Uterus (tissue), 4 donors: ENCODE measurements around the gene SLC4A2. TPM values are rescaled to one million over a fixed set of nuclear protein-coding genes. Genes with fewer than 3 reads are reported as not detected.
"Not testable (repeated sequence)": the region's sequence is repeated elsewhere in the genome, so short reads cannot be mapped to it uniquely, and the experiment has no call there.

Source experiments
- DNase-seq, 2 donors: peaks; one replicate each; pipeline ENCODE4 v3.0.0-alpha.2; 2019 to 2020
- H3K27ac ChIP-seq, 2 donors: fragments of 200-600 bp; sonication (generic); 1 replicate in 1 of 2; 2 replicates in 1 of 2; pipeline ENCODE4 v1.5.1; 2016 to 2018
- H3K27me3 ChIP-seq, 2 donors: fragments of 200-600 bp; sonication (generic); one replicate each; pipeline ENCODE4 v1.5.1; 2018 to 2019; ENCODE audit warnings: control low read depth in 1 of 2
- H3K36me3 ChIP-seq, 2 donors: fragments of 200-600 bp; sonication (generic); one replicate each; pipeline ENCODE4 v1.5.1; 2019; ENCODE audit warnings: control low read depth in 1 of 2
- H3K4me1 ChIP-seq, 2 donors: fragments of 200-600 bp; sonication (generic); one replicate each; pipeline ENCODE4 v1.5.1; 2018 to 2019; ENCODE audit warnings: control low read depth in 1 of 2
- H3K4me3 ChIP-seq, 2 donors: fragments of 200-600 bp; sonication (generic); 1 replicate in 1 of 2; 2 replicates in 1 of 2; pipeline ENCODE4 v1.5.1; 2018 to 2019; ENCODE audit warnings: mild to moderate bottlenecking in 1 of 2
- H3K9me3 ChIP-seq, 2 donors: fragments of 200-600 bp; sonication (generic); one replicate each; pipeline ENCODE4 v1.5.1; 2019; ENCODE audit warnings: control low read depth in 1 of 2
- POLR2A ChIP-seq, 2 donors: fragments of 450-650 bp; IDR thresholded peaks; one replicate each; pipeline ENCODE4 v1.6.1; 2016; ENCODE audit warnings: antibody characterized with exemption in 2 of 2, mild to moderate bottlenecking in 1 of 2, moderate library complexity in 1 of 2
- intact Hi-C: fragments of 100-400 bp; cut with DNase I; formaldehyde crosslinking; loops from one replicate; pipeline ENCODE4 v1.15.1; 2023; ENCODE audit warnings: low total_unique reads
- total RNA-seq, 4 donors: library from RNA; depleted of rRNA in 3 of 4; stranded (reverse); fragments of >200 nt in 3 of 4; gene quantifications; one replicate each; pipeline versions ENCODE4 v1.1.0 to v1.2.4, GENCODE V29; 2014 to 2023
- TF ChIP-seq, protein P1 (sequence below), 4 experiments: fragments of 200-600 bp in 2 of 4; fragments of 450-650 bp in 2 of 4; sonication (generic) in 2 of 4; IDR thresholded peaks; one replicate each; pipeline ENCODE4 v1.5.1; 2016 to 2019; ENCODE audit warnings: antibody characterized with exemption in 4 of 4, mild to moderate bottlenecking in 2 of 4, moderate library complexity in 1 of 4
- donor health status: DM: yes; HTN: yes; CAD: no.

SLC4A2 gene
- total RNA-seq, 4 donors from 2014 or later, result 37.4 to 177 (median 88.6) TPM

DNA sequence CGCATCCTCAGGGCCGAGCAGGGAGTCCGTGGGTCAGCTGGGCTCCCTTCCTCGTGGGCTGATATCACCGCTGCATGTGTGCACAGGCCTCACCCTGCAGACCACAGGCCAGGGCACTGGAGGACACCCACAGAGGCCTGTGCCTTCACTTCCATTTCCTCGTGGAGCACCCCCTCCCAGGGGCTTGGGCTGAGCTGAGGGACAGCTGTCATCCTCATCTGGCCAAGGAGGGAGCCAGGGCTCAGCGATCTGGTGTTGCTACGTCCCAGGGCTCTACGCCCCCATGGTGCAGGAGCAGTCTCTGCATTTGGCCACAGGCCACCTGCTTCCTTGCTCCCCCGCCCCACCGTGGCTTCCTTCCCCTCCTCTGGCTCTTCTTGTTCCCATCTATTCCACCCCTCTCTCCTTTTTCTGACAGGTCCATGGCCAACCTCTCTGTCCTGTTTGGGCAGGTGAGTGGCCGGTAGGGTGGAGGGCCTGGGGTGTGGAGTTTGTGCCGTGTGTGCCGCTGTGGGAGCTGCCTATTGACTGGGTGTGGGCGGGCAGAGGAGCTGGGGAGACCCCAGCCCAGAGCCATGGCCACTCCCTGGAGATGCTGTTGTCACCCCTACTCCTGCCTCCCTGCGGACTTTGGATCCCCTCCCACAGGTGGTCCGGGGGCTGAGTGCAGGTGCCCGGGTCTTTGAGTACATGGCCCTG, 19.4 kb upstream of the SLC4A2 start:
- no peak for TF ChIP-seq POLR2A (IDR thresholded peaks at IDR 0.05)
- TF ChIP-seq, protein P1, sequence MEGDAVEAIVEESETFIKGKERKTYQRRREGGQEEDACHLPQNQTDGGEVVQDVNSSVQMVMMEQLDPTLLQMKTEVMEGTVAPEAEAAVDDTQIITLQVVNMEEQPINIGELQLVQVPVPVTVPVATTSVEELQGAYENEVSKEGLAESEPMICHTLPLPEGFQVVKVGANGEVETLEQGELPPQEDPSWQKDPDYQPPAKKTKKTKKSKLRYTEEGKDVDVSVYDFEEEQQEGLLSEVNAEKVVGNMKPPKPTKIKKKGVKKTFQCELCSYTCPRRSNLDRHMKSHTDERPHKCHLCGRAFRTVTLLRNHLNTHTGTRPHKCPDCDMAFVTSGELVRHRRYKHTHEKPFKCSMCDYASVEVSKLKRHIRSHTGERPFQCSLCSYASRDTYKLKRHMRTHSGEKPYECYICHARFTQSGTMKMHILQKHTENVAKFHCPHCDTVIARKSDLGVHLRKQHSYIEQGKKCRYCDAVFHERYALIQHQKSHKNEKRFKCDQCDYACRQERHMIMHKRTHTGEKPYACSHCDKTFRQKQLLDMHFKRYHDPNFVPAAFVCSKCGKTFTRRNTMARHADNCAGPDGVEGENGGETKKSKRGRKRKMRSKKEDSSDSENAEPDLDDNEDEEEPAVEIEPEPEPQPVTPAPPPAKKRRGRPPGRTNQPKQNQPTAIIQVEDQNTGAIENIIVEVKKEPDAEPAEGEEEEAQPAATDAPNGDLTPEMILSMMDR (IDR thresholded peaks at IDR 0.05), result no peak
- no peaks in the 10 kb centered on the region for H3K27me3 ChIP-seq
- no peaks in the 10 kb centered on the region for H3K9me3 ChIP-seq
- no peak for DNase-seq
- no peaks in the 10 kb centered on the region for H3K36me3 ChIP-seq
- intact Hi-C loops, result no loop called here
- no peak overlapping the region for H3K4me3 ChIP-seq
- peaks cover 7 to 11% of the 10 kb centered on the region in 2 donors for H3K4me1 ChIP-seq
- peak overlapping the region; percentile 79 for H3K27ac ChIP-seq

DNA sequence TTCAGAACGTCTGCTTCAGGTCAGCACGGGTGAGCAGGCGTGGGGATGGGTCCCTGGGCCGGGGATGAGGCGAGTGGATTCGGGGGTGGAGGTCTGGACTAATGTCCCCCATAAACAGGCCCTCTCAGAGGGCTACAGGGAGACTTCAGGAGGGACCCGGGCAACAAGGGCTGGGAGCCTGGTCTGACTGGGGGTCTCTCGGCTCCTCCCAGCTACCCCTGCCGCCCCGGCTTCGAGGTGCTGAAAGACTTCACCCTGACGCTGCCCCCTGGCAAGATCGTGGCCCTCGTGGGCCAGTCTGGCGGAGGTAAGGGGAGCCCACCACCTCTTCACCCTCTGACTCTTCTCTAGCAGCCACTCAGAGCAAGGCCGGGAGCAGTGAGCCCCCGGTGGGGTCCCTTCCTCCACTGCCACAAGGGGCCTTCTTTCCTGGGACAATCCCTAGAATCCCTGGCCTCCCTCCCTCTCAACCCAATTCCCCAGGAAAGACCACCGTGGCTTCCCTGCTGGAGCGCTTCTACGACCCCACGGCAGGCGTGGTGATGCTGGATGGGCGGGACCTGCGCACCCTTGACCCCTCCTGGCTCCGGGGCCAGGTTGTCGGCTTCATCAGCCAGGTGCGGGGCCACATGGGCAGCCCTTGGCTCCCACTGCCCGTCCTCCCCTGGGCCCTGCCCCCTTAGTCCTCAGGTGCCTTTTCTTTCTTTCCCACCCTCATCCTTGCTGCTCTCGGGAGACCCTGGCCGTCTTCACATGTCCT, 18.6 kb upstream of the SLC4A2 start:
- H3K4me1 ChIP-seq, result peaks cover 7 to 11% of the 10 kb centered on the region in 2 donors
- no peaks in the 10 kb centered on the region for H3K9me3 ChIP-seq
- H3K36me3 ChIP-seq, result no peaks in the 10 kb centered on the region
- no peaks in the 10 kb centered on the region for H3K27me3 ChIP-seq
- TF ChIP-seq, protein P1 (IDR thresholded peaks at IDR 0.05), result no peak
- no peak for TF ChIP-seq POLR2A (IDR thresholded peaks at IDR 0.05)
- no peak overlapping the region for H3K27ac ChIP-seq
- DNase-seq, result no peak
- intact Hi-C loops, result no loop called here
- no peak overlapping the region for H3K4me3 ChIP-seq

DNA sequence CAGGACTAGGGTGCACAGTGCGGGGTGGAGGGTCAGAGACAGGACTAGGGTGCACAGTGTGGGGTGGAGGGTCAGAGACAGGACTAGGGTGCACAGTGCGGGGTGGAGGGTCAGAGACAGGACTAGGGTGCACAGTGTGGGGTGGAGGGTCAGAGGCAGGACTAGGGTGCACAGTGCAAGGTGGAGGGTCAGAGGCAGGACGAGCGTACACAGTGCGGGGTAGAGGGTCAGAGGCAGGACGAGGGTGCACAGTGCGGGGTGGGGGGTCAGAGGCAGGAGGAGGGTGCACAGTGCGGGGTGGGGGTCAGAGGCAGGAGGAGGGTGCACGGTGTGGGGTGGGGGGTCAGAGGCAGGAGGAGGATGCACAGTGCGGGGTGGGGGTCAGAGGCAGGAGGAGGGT, 15.9 kb upstream of the SLC4A2 start:
- H3K4me1 ChIP-seq, result peaks cover 7 to 21% of the 10 kb centered on the region in 2 donors
- H3K9me3 ChIP-seq, H3K4me3 ChIP-seq, intact Hi-C loops, H3K27ac ChIP-seq, DNase-seq, H3K36me3 ChIP-seq, H3K27me3 ChIP-seq: not testable (repeated sequence)

DNA sequence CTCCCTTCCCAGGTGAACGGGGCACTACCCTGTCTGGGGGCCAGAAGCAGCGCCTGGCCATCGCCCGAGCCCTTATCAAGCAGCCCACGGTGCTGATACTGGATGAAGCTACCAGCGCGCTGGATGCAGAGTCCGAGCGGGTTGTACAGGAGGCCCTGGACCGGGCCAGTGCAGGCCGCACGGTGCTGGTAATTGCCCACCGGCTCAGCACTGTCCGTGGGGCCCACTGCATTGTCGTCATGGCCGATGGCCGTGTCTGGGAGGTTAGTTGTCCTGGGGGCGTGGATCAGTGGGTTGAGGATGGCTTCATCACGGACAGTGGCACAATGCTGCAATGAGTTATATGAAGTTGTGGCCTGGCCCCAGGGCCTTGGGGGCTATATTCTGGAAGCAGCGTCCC, 15.4 kb upstream of the SLC4A2 start:
- Histone ChIP-seq H3K27me3 (no peaks in the 10 kb centered on the region), H3K4me3 (no peak overlapping the region), H3K9me3 (no peaks in the 10 kb centered on the region), H3K36me3 (no peaks in the 10 kb centered on the region), H3K27ac (no peak overlapping the region), H3K4me1 (peaks cover 7 to 16% of the 10 kb centered on the region in 2 donors)
- DNase-seq, result no peak
- TF ChIP-seq, protein P1 (IDR thresholded peaks at IDR 0.05), result no peak
- no peak for TF ChIP-seq POLR2A (IDR thresholded peaks at IDR 0.05)
- intact Hi-C loops, result no loop called here

DNA sequence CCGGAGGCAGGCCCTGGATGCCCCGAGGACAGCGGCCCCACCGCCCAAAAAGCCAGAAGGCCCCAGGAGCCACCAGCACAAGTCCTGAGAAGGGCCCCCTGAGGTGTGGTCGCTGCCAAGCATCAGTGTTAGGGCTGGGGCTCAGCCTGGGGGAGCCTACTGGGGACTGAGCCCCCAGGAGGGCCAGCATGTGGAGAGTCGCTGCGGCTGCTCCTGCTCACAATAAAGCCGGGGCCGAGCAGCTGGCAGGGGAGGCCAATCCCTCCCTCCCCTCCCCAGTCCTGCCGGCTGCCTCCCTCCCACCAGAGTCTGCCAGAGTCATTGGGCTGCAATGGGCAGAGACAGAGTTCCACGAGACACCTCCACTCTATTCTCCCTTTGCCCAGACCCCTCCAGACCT, 14.1 kb upstream of the SLC4A2 start:
- no peaks in the 10 kb centered on the region for H3K9me3 ChIP-seq
- H3K27ac ChIP-seq, result no peak overlapping the region
- H3K4me1 ChIP-seq, result peaks cover 0 to 12% of the 10 kb centered on the region in 2 donors
- TF ChIP-seq, protein P1 (IDR thresholded peaks at IDR 0.05), result no peak
- TF ChIP-seq POLR2A (IDR thresholded peaks at IDR 0.05), result no peak
- no peak for DNase-seq
- H3K4me3 ChIP-seq, result no peak overlapping the region
- intact Hi-C loops, result no loop called here
- H3K36me3 ChIP-seq, result no peaks in the 10 kb centered on the region
- no peaks in the 10 kb centered on the region for H3K27me3 ChIP-seq
